Myocyte (in vitro differentiated cells): Measurements from ENCODE around the gene STAMBP. TPM values are rescaled to one million over a fixed set of nuclear protein-coding genes. Genes with fewer than 3 reads are reported as not detected.
"Not testable (repeated sequence)": the region's sequence is repeated elsewhere in the genome, so short reads cannot be mapped to it uniquely, and the experiment has no call there.

ENCODE experiments used
- DNase-seq: peaks from one replicate; pipeline ENCODE4 v3.0.0-alpha.2; 2012; ENCODE audit warnings: low read depth
- polyA plus RNA-seq: library from polyadenylated mRNA; unstranded; fragments of >200 nt; gene quantifications from one replicate; pipeline ENCODE4 v1.2.1, GENCODE V29; 2012; ENCODE audit warnings: missing spikeins
- total RNA-seq: library from RNA; depleted of rRNA; stranded (reverse); fragments of >200 nt; gene quantifications from 2 replicates; pipeline ENCODE4 v1.2.3, GENCODE V29; 2014

The STAMBP gene
- total RNA-seq = 1,045 and 1,591 TPM in 2 replicates
- polyA plus RNA-seq = 548 TPM

DNA sequence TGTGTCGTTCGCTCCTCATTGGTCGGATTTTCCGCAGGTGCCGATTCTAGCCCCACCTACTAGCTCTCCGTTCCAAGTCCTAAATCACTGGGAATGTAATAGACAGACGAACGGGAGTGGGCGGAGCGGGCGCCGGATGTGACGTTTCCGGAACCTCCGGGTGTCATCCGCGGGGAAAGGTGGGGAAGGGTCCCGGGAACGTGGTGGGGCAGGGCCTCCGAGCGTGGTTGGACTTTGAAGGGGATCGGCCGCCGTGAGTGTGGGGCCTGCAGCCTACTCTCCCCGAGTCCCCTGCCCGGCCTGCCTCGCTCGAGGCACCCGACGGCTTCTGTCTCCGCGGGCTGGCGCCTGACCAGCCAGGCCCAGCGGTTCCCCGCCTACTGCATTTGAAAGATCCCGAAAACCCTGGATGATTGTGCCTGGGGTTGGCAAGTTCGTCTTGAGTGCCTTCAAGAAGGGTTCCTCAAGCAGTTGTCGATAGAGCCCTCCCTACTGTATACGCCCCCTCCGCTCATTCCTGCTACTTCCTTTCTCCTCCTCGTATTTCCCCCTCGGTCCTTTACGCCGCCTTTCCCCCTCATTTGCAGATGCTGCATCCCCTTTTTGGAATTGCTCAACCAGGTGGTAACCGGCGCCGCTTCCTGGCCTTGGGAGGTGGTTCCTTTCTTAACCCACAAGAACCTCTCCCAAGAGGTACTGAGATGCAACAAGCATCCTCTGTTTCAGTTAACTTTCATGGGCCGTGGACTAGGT is at the start of gene STAMBP:
Gene STAMBP (plus strand): TSS at position 144 of the 753 bp plus-strand sequence. CDS start 1,896 bp downstream, outside the sequence.
- DNase-seq = peak; percentile 95

- DNase-seq = peak; percentile 97
Measured at GRCh38 chr2:73779467-73780236, 49.1 kb upstream of the STAMBP start, which contains the start of gene DUSP11. TSS of gene DUSP11 (minus strand) at chr2:73780103. CDS start at chr2:73779974, 129 bp downstream.

GRCh38 chr2:73780237-73780582 is 48.6 kb upstream of the STAMBP start:
- no peak for DNase-seq

DNA sequence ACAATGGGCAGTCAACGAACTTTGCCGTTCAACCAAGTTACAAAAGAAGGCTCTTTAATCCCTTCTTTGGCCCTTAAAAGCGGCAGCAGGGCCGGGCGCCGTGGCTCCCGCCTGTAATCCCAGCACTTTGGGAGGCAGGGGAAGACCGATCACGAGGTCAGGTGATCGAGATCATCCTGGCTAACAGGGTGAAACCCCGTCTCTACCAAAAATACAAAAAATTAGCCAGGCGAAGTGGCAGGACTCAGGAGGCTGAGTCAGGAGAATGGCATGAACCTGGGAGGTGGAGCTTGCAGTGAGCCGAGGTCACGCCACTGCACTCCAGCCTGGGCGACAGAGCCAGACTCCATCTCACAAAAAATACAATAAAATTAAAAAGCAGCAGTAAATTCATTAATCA is 45.4 kb upstream of the STAMBP start:
- DNase-seq = peak; percentile 4

GRCh38 chr2:73783883-73784282 is 44.9 kb upstream of the STAMBP start, which contains the start of gene C2orf78:
TSS of gene C2orf78 (plus strand) at chr2:73784183. CDS start at chr2:73784310, 127 bp downstream.
- not testable (repeated sequence) for DNase-seq

- no peak for DNase-seq
Measured at GRCh38 chr2:73811878-73812277, 16.9 kb upstream of the STAMBP start.

GRCh38 chr2:73812635-73813034 is 16.1 kb upstream of the STAMBP start:
- no peak for DNase-seq

- DNase-seq = no peak
Measured at GRCh38 chr2:73818296-73818695, 10.5 kb upstream of the STAMBP start.

DNA sequence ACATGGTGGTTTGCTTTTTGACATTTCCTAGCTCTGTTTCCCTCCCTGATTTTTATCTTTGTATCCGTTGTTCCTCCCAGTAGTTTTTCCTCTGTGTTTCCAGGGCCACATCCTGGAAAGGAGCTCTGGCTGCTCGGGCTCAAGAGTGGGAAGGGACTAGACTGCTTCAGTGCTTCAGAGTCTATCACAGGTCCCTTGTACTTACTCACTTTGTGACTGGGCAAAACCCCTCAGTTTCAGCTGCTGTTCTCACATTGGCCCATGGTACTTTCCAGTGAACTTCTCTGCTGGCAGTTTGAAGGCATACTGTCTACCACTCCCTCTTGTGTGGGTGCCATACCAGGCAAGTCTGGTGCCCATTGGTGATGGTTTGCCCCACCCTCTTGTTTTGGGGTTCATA is 7.5 kb upstream of the STAMBP start:
- no peak for DNase-seq

GRCh38 chr2:73821669-73822068 is 7.1 kb upstream of the STAMBP start:
- DNase-seq = no peak

DNA sequence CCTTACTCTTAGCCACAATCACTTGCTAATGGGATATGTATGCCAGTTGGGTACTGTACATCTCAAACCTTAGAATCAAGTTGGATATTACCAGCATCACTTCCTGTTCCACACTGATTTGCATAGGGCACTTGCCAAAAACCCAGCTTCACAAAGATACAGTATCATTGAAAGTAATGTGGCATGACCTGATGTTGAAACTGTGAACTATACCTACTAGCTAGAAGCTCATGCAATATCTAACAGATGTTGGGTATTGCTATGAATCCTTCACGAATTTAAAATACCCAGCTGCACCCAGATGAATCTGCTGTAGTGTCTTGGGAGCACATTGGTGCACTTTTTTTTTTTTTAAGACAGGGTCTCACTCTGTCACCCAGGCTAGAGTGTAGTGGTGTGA is 6.5 kb upstream of the STAMBP start:
- DNase-seq = no peak

GRCh38 chr2:73822991-73823390 is 5.8 kb upstream of the STAMBP start:
- DNase-seq = no peak

GRCh38 chr2:73823416-73823815 is 5.3 kb upstream of the STAMBP start:
- no peak for DNase-seq

DNA sequence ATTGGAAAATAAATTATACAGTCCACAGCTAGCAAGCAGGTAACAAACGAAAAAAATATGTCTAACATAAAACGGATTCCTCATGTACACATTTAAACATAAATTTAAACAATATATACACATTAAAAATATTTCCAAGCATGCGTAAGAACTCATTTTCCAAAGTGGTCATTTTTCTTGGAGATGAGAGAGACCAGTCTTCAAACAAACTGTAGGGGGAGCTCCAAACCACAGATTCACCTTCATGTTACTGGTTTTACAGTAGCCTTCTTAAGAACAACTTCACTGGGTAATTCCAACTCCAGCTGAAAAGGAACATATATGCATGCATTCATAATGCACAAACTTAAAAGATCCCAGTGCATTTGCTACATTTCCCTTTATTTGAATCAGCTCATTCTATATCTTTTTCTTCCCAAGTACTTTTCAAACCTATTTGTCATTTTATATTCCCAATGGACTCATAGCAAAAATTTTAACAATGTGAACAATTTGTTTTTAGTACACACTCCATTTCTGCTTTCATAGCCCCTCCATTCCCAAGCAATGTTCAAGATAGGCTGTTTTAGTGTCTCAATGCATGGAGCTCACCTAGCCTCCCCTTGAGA is 4.7 kb upstream of the STAMBP start:
- peak; percentile 76 for DNase-seq

- no peak for DNase-seq
Measured at GRCh38 chr2:73825408-73825807, 3.4 kb upstream of the STAMBP start.

- no peak for DNase-seq
Measured at GRCh38 chr2:73827018-73827417, 1.7 kb upstream of the STAMBP start.

DNA sequence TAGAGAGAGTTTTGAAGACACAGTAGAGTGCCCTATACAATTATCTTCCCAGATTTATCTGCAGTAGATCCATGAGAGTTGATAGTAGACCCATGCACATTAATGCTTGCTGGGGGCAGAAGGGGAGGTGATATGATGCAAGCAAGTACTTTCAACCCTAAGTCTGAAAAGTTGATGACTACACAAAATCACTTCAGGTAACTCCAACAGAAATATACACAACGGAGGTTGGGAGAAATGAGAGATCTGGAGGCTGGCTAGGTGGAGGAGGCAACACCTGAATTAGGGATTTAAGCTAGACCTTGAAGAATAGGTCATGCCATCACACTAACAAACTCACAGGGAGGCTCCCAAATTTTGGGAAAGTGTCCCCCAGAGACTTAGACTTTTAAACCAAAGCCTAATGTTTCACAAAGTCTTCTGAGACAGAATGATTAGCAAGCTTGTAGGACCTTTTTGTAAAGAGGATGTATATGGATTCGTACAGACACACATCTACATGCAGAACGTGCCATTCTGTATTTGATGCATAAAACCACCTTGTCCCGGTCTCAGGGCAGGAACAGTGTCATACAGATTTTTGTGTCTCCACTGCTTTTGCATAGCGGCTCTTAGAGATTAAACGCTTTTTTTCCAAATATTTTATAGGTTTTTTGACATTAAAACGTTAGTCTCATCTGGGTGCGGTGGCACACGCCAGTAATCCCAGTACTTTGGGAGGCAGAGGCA is 937 bp upstream of the STAMBP start:
- no peak for DNase-seq

DNA sequence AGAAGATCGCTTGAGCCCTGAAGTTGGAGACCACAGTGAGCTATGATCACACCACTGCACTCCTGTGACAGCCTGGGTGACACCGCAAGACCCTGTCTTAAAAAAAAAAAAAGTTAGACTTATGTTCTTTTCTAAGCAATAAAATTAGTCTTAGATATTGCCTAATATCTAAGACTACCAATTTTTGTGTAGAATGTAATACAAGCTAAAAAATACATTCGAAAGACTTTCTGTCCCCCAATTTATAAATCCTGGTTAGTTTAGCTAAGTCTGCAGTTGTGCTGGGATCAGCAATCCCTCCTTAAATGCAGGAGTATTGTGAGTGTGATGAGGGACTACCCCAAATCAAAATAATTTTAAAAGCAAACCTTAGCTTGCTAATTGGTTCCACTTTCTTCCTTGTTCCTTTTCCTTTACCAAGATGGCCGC is 358 bp upstream of the STAMBP start:
- DNase-seq = no peak

DNA sequence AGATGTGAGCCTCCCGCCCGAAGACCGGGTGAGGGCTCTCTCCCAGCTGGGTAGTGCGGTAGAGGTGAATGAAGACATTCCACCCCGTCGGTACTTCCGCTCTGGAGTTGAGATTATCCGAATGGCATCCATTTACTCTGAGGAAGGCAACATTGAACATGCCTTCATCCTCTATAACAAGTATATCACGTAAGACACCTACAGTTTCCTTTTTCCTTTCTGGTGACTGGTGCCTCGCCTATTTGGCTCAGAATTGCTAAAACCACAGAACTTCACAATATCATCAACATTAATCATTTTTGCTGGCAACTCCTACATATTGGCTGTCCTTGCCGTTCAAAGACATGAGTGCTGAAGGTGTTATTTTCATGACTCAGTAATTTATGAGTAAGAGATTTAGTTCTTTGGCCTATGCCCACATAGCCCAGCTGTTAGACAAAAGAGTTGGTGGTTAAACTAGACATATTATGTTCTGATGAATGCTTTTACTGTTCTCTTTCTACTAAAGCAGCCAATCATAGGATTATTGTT is 2.2 kb downstream of the STAMBP start:
- peak; percentile 87 for DNase-seq

- DNase-seq = peak; percentile 68
Measured at GRCh38 chr2:73832930-73833329, 4.2 kb downstream of the STAMBP start.
